Measurements from ENCODE around the gene BRINP1. TPM values are rescaled to one million over a fixed set of nuclear protein-coding genes. Genes with fewer than 3 reads are reported as not detected.

BRINP1 gene, protein sequence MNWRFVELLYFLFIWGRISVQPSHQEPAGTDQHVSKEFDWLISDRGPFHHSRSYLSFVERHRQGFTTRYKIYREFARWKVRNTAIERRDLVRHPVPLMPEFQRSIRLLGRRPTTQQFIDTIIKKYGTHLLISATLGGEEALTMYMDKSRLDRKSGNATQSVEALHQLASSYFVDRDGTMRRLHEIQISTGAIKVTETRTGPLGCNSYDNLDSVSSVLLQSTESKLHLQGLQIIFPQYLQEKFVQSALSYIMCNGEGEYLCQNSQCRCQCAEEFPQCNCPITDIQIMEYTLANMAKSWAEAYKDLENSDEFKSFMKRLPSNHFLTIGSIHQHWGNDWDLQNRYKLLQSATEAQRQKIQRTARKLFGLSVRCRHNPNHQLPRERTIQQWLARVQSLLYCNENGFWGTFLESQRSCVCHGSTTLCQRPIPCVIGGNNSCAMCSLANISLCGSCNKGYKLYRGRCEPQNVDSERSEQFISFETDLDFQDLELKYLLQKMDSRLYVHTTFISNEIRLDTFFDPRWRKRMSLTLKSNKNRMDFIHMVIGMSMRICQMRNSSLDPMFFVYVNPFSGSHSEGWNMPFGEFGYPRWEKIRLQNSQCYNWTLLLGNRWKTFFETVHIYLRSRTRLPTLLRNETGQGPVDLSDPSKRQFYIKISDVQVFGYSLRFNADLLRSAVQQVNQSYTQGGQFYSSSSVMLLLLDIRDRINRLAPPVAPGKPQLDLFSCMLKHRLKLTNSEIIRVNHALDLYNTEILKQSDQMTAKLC
- not detected in 2 replicates for total RNA-seq

DNA sequence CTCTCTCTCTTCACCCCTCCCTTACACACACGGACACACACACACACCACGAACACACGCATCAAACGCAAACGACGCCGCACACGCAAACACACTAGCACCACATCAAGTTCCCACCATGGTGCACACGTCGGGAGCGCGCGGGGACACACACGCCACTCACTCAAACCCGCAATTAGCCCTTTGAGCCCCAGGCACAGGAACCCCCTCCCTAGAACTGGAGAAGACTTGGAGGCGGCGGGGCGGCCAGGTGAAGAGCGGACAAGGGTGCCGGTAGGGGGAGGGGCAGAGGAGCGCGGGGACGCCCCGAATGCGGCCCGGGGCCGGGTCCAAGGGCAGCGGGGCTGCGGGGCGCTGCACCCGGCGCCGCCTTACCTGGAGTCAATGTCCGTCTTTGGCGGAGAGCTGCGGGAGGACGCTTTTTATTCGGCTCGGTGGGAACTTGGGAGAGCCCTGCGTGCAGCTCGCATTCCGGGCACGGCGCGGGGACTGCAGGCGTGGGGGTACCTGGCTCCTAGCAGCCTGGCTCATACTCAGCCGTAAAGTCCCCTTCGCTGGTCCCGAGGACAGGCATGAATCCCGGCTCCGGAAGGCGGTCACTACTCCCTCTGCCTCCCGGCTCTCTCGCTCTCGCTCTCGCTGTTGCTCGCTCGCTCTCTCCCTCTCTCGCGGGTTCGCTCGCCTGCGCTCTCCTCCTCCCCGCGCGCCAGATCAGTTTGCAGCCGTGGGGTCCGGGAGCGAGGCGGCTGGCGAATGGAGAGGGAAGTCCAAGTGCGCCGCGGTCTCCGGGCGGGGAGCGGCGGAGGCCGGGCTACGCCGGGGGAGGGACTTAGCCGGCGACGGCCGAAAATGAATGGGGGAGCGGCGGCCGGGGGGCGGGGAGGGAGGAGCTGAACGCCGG is at the start of gene BRINP1:
Gene BRINP1 (minus strand): TSS at position 755 of the 901 bp plus-strand sequence. CDS start 56,080 bp downstream, outside the sequence.

